ENCODE results near the gene NDUFAF4. TPM values are rescaled to one million over a fixed set of nuclear protein-coding genes. Genes with fewer than 3 reads are reported as not detected.

Gene NDUFAF4
- 20.6 TPM for total RNA-seq

GRCh38 chr6:96897396-96898240 is at the start of gene NDUFAF4:
Gene NDUFAF4, minus strand, starts transcription at chr6:96897891. Its CDS starts 90 bp downstream, at chr6:96897801.
- peak; percentile 100 for ATAC-seq

DNA sequence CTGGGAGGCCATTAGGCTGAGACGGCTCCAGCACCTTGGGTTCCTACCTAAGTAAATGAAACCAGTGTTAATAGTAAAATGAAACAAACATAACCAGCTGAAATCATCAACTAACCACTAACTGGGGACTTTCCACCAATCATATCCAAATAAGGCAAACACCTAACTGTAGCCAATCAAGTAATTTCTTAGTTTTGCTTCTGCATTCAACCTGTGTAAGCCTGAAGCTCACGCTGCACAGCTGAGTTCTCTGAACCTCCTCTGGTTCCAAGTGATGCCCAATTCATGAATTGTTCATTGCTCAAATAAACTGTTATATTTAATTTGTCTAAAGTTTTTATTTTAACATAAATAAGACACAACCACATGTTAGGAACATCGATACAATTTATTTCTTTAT is 49.4 kb upstream of the NDUFAF4 start:
- ATAC-seq, result no peak

DNA sequence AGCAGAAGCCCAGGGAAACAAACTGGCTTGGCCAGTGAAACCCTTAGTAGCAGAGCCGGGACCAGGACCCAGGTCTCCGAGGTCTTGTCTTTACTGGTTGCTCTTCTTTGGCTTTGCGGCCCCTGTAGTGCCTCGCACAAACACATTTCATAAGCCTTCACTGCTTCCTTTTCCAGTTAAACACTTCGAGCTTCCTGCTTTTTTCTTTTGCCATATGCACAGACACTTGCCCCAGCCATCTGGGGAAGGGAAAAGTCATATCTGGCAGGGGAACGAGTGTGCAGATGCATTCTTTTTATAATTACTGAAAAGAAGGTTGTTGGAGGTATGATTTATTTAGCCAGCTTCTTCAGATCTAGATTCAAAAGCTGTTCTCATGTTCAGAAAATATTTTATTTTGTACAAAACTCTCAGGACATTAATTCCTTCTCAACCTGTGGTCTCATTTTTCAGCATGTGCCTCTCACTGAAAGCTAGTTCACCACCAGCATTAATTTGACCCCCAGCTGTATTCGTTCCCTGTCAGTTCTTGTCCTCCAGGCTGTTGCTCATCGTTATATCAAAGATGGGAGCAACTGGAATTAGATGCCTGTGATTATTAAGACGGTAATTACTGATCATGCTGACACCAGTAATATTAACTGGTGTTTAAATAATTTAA is 46.0 kb upstream of the NDUFAF4 start:
- no peak for ATAC-seq

DNA sequence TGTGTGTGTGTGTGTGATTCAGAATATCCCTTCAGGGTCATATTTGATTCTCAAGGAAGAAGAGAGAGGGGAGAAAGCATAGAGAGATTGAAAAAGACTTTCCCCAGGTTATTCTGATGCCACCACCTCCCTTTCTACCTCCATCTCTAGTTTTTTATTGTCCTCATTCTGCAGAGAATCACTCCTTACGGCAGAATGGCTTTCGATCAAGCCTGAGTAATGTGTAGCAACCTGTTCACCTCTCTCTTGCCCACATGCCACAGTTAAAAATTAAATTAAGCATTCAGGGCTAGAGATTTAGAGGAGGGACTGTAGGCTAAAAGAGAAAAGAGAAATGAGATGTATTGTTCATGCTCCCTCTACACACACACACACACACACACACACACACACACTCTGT is 45.0 kb upstream of the NDUFAF4 start:
- ATAC-seq, result no peak

- ATAC-seq, result no peak
Observed at GRCh38 chr6:96940322-96940721, 42.6 kb upstream of the NDUFAF4 start.

DNA sequence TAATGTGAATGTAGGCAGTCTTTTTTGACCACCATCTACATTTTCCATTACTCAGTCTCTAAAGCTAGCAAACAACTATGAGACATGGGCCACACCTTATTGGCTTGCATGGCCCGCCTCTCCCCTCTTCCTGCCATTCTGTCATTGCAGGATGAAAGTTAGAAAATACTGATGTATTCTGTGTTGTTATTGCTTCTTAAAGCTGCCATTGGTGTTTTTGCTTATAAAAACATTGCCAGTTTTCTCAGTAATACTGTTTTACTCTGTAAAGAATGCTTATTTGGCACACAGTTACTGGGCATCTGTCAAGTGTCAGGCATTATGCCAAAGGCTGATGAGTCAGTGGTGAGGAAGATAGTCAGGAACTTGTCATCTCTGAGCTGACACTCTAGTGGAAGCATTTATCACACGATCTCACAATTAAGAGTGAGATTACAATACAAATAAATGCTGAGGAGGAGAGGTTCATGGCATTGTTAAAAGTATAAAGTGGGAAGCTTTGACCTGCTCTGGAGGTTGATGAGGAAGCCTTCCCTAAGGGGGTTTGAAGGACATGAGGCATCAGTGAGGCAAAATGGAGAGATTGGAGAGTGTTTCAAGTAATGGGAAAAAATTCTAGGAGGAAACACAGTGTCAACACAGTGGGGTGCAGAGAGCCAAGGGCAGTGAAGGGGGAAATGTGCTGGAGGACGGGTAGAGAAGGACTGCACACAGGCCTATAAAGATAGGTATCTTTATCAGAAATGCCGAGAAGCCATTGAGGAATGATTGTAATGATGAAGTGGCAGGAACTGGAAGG is 41.5 kb upstream of the NDUFAF4 start:
- ATAC-seq, result peak; percentile 83

GRCh38 chr6:96934087-96934486 is 36.4 kb upstream of the NDUFAF4 start:
- no peak for ATAC-seq

DNA sequence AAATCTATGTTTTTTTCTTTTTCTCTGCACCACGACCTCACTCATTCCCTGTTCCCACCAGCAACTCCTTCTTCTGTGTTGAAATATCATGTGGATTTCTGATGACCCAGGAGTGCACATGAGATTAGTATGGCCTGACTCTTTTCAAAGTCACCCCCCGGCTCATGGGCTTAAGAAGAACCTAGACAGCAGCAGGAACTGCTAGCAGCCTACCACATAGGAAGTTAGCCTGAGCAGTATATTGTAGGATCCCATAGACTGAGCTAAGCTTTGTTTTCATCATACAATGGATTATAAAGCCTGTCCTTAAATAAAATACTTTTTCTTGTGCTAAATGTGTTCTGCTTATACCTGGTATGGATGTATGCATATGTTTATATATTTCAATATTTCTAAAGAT is 33.5 kb upstream of the NDUFAF4 start:
- ATAC-seq, result no peak

DNA sequence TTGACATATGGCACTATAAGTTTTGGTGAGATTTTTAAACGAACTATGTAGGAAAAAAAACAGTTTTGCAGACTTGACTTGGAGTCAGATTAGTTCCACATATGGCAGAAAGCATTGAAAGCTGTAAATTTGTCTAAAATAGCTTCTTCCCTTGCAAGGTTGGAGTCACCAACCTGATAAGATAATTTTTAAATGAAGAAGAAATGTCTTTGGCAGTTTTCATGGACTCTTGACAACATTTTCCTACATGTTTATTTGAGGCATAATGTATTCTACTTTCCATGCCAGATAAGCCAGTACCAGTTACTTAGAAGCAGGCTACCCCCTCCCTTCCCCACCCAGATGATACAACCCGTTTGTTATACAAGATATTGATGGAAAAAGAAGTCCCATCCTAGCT is 32.0 kb upstream of the NDUFAF4 start:
- no peak for ATAC-seq

GRCh38 chr6:96927660-96928059 is 30.0 kb upstream of the NDUFAF4 start:
- no peak for ATAC-seq

GRCh38 chr6:96926425-96926824 is 28.7 kb upstream of the NDUFAF4 start:
- ATAC-seq, result no peak

GRCh38 chr6:96925290-96925687 is 27.6 kb upstream of the NDUFAF4 start:
- ATAC-seq, result no peak

GRCh38 chr6:96923871-96924493 is 26.3 kb upstream of the NDUFAF4 start:
- no peak for ATAC-seq

DNA sequence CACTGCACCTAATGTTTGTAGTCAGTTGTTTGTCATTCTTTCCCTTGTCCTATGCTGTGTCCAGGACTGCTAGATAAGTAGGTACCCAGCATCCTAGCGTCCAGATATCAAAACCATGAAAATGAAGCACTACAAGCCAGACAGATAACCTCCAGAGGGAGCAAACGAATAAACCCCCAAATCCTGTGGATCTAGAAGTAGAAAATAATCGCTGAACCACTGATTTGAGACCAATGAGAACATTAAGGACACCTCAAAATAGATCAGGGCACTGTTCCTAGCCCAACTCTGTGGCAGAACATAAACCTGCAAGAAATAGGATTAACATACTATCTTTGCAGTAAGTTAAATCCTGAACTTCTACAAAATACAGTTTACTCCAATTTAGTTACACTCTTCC is 25.7 kb upstream of the NDUFAF4 start:
- no peak for ATAC-seq

- ATAC-seq, result no peak
Observed at GRCh38 chr6:96917098-96917497, 19.4 kb upstream of the NDUFAF4 start.

- no peak for ATAC-seq
Observed at GRCh38 chr6:96913621-96914020, 15.9 kb upstream of the NDUFAF4 start.

DNA sequence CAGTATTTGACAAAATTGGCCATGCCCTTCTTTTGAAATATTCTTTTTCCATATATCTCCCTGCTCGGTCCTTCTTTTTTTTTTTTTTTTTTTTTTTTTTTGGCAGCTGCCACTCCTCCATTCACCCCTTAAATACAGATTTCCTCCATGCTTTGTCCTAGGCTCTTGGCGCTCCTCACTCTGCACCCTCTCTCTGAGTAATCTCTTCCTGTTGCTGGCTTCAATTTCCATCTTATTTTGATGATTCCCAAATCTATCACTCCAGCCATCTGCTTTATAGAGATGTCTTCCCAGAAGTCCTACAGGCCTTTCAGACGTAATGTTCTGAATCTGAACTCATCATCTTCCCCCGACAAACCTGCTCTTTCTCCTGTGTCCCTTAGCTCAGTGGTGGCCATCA is 14.1 kb upstream of the NDUFAF4 start:
- ATAC-seq, result no peak

GRCh38 chr6:96911171-96911570 is 13.5 kb upstream of the NDUFAF4 start:
- ATAC-seq, result no peak

GRCh38 chr6:96909811-96910210 is 12.1 kb upstream of the NDUFAF4 start:
- no peak for ATAC-seq

DNA sequence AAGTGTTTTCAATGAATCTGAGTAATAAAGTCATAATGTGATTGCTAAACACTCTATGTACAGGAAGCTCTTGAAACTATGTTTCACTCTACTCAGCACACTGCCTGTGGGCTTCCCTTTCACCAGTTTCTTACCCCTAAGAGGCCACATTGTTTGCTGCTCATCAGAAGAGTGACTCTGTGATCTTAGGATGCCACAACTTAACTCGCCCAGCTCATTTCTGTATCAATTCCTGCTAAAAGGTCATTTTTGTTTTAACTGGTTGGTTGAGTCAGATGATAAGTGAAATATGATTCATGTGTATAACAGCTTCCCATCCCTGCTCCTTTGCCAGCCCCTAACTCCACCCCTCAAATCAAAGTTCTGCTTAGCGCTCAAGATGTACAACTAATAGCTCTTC is 9.8 kb upstream of the NDUFAF4 start:
- ATAC-seq, result no peak

DNA sequence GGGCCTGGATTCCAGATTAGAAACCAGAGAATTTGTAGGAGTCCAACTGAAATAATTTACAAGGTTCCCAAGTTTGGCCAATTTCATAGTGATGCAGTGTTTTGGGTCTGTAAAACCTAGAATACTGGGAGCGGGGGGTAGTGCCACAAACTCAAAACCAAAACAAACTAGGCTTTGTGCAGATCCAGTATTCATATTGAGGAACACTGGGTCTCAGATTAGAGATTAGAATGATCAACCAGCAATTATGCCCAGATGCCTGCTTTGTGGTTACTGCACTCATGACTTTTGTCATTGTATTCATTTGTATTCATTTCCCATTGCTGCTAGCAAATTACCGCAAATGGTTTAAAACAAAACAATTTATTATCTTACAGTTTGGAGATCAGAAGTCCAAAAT is 3.2 kb upstream of the NDUFAF4 start:
- no peak for ATAC-seq

- ATAC-seq, result no peak
Observed at GRCh38 chr6:96899451-96899998, 1.8 kb upstream of the NDUFAF4 start.

DNA sequence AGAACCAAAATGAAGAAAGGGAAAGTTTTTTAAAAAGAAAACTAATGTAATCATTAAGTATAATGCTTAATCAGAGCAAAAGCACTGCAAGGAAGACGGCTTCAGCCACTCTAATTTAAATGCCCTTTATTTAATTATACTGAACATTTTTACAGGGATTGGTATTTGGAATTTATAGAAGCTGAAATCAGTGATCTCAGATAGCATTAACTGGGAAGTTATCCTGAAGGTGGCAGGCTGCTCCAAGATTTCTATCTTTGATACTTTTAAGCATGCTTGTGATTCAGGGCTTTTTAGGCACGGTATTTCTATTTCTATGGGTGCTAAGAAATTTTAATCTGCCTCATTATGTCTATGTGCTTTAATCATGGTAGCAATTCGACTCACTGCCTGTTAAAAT is 1.3 kb upstream of the NDUFAF4 start:
- no peak for ATAC-seq

Measured in esophagus mucosa (tissue), 1 donor.